HG03039 (cell line): ENCODE results near the gene CLDN17.

ENCODE experiments used
- ATAC-seq: cut with Tn5 transposase; IDR thresholded peaks from one replicate; pipeline ENCODE4 v1.9.1; 2021; ENCODE audit warnings: mild to moderate bottlenecking, moderate library complexity; ENCODE audit not compliant: unreplicated experiment

Gene CLDN17

DNA sequence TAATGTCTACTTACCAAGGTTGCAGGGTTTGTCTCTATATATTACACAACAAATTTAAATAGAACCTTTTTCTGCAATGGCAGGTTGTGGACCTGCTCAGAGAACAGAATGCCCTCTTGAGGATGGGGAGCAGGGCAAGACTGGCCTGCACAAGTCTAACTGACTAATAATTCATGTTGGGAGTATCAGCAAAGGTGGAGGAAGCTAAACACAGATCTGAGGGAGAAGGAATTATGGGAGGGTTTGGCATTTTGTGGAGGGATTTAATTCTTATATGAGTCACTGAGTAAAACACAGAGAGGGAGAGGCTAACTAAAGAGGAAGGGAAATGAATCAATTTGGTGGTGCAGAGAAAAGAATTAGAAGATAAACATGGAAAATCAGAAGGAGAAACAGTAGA lies 40.0 kb downstream of the CLDN17 start:
- ATAC-seq = no peak

DNA sequence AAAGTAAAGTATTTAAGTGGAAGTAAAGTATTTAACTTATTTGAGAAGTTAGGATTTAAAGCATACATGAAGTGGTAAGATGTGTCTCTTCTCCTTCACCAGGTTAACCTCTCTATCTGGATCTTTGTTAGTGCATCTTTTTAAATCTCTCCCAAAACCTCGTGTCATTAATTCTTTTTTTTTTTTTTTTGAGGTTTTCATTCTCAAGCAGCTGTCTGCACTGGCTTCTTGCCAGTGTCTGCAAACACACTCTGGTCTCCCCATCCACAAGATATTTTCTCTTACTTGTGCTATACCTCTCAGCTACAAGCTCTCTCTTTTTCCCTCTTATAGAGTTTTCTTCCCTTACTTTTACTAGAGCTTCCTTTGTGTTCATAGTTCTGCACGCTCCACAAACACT lies 49.0 kb downstream of the CLDN17 start:
- no peak for ATAC-seq

DNA sequence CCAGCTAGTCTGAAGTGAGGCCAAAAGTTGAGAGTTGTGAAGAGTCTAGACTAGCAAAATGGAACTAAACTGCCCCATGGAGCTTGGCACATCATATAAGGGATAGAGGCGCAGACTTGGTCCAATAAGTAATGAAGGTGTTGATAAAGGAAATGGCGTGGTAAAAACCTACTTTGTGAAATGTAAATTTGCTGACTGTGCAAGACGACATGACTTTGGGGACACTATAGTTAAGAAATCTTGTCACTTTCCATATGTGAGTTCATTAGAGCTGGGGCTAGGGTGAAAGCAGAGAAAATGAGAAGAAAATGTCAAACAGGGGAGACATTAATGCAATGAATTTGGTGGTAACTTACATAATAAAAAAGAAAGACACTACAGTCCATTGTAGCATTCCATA lies 50.1 kb downstream of the CLDN17 start:
- no peak for ATAC-seq
